Neuronal stem cell (in vitro differentiated cells): Measurements from ENCODE around the gene ARHGEF17.
"Not testable (repeated sequence)": the region's sequence is repeated elsewhere in the genome, so short reads cannot be mapped to it uniquely, and the experiment has no call there.

Source experiments
- DNase-seq: peaks from one replicate; pipeline ENCODE4 v3.0.0-alpha.2; 2013; ENCODE audit warnings: low spot score
- H2AFZ ChIP-seq: one replicate; pipeline ENCODE4 v1.6.1; 2013; ENCODE audit warnings: mild to moderate bottlenecking, low read length, inconsistent platforms
- H2AK5ac ChIP-seq: 2 replicates; pipeline ENCODE4 v1.6.1; 2013; ENCODE audit warnings: low read depth, mild to moderate bottlenecking, inconsistent platforms, low read length, moderate library complexity, mixed read lengths
- H2BK120ac ChIP-seq: 2 replicates; pipeline ENCODE4 v1.6.1; 2013; ENCODE audit warnings: low read depth, mild to moderate bottlenecking, inconsistent platforms, low read length, moderate library complexity, mixed read lengths
- H2BK12ac ChIP-seq: one replicate; pipeline ENCODE4 v1.6.1; 2013; ENCODE audit warnings: low read length, inconsistent platforms
- H2BK15ac ChIP-seq: 2 replicates; pipeline ENCODE4 v1.6.1; 2013; ENCODE audit warnings: mild to moderate bottlenecking, low read length, inconsistent platforms, mixed read lengths
- H2BK5ac ChIP-seq: one replicate; pipeline ENCODE4 v1.6.1; 2013; ENCODE audit warnings: inconsistent platforms, mild to moderate bottlenecking, low read length, moderate library complexity
- H3K14ac ChIP-seq: one replicate; pipeline ENCODE4 v1.6.1; 2013; ENCODE audit warnings: low read length, inconsistent platforms
- H3K18ac ChIP-seq: 2 replicates; pipeline ENCODE4 v1.6.1; 2013; ENCODE audit warnings: low read length, inconsistent platforms
- H3K23ac ChIP-seq: 2 replicates; pipeline ENCODE4 v1.6.1; 2013; ENCODE audit warnings: low read depth, mild to moderate bottlenecking, mixed read lengths, low read length, inconsistent platforms; ENCODE audit not compliant: poor library complexity
- H3K27ac ChIP-seq: replicated peaks from 3 replicates; pipeline ENCODE4 v1.5.1; 2013; ENCODE audit warnings: low read length, inconsistent platforms
- H3K27me3 ChIP-seq, 3 experiments: 2 replicates each; pipeline ENCODE4 v1.6.1; 2013; ENCODE audit warnings: low read length in 3 of 3, mild to moderate bottlenecking in 2 of 3, inconsistent platforms in 1 of 3, low read depth in 1 of 3, mixed read lengths in 1 of 3, moderate library complexity in 1 of 3; ENCODE audit not compliant: control insufficient read depth in 3 of 3, insufficient read depth in 3 of 3
- H3K36me3 ChIP-seq, 2 donors: replicated peaks in 1 of 2; 2 replicates each; pipeline ENCODE4 v1.6.1; 2013; ENCODE audit warnings: low read length in 2 of 2; ENCODE audit not compliant: control insufficient read depth in 2 of 2, insufficient read depth in 2 of 2
- H3K4ac ChIP-seq: 2 replicates; pipeline ENCODE4 v1.6.1; 2013; ENCODE audit warnings: inconsistent platforms, mild to moderate bottlenecking, low read length, moderate library complexity
- H3K4me1 ChIP-seq, 2 donors: 1 replicate in 1 of 2; 2 replicates in 1 of 2; pipeline ENCODE4 v1.6.1; 2013; ENCODE audit warnings: low read length in 2 of 2, low read depth in 1 of 2; ENCODE audit not compliant: control insufficient read depth in 2 of 2, insufficient read depth in 1 of 2
- H3K4me2 ChIP-seq: one replicate; pipeline ENCODE4 v1.6.1; 2013; ENCODE audit warnings: mild to moderate bottlenecking, low read length, inconsistent platforms; ENCODE audit not compliant: insufficient read depth, poor library complexity, severe bottlenecking
- H3K4me3 ChIP-seq, 2 donors: 2 replicates each; pipeline ENCODE4 v1.5.1; 2013; ENCODE audit warnings: low read length in 2 of 2, mild to moderate bottlenecking in 2 of 2, inconsistent platforms in 1 of 2, moderate library complexity in 1 of 2
- H3K79me1 ChIP-seq: one replicate; pipeline ENCODE4 v1.6.1; 2013; ENCODE audit warnings: low read depth, mild to moderate bottlenecking, inconsistent platforms, low read length, moderate library complexity
- H3K9ac ChIP-seq: one replicate; pipeline ENCODE4 v1.6.1; 2013; ENCODE audit warnings: mild to moderate bottlenecking, low read depth, low read length, inconsistent platforms; ENCODE audit not compliant: poor library complexity
- H3K9me3 ChIP-seq, 2 donors: replicated peaks in 1 of 2; 2 replicates each; pipeline versions ENCODE3 to v1.6.1; 2013; ENCODE audit warnings: low read length in 2 of 2, mild to moderate bottlenecking in 2 of 2, inconsistent platforms in 1 of 2, low read depth in 1 of 2, mixed read lengths in 1 of 2, moderate library complexity in 1 of 2; ENCODE audit not compliant: control insufficient read depth in 2 of 2, insufficient read depth in 1 of 2
- H4K8ac ChIP-seq: one replicate; pipeline ENCODE4 v1.6.1; 2013; ENCODE audit warnings: low read depth, mild to moderate bottlenecking, inconsistent platforms, low read length, moderate library complexity
- H4K91ac ChIP-seq: one replicate; pipeline ENCODE4 v1.6.1; 2013; ENCODE audit warnings: low read length, low read depth, mild to moderate bottlenecking, inconsistent platforms; ENCODE audit not compliant: poor library complexity
- WGBS, 2 donors: extraction: QIAGEN DNeasy Blood & Tissue Kit; methylation state at CpG; one replicate each; pipeline ENCODE4 v1.1.7; 2013; ENCODE audit warnings: missing lambda C conversion rate in 2 of 2, mixed read lengths in 1 of 2; ENCODE audit not compliant: insufficient read length in 2 of 2, insufficient replicate concordance in 1 of 2; ENCODE audit errors: extremely low coverage in 2 of 2; 5-methylcytosine and 5-hydroxymethylcytosine counted together

Gene ARHGEF17

DNA sequence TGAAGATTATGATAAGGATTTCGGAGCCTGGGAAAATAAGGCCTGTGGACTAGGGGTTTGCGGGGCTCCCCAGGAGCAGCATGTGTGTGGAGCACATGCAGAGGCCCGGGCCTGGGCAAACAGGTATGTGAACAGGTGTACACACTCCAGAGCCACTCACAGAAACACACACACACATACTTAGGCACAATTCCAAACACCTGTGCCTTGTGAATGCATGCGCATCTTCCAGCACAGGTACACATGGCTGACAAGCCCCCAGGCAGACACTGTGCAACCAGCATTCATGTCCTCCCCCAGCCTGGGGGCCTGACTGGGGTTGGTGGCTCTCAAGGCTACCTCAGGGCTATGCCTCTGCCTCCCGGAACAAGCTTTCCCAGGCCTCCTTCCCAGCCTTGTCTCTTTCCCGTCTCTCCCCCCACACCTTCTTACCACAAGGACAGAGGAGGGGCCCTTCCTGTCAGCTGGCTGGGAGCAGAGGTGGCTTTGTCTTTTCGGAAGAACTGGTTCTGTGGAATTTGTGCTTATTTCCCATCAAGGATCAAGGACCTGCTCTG is 38.5 kb upstream of the ARHGEF17 start:
- DNase-seq, result no peak
- no peak overlapping the region for H2BK15ac ChIP-seq

DNA sequence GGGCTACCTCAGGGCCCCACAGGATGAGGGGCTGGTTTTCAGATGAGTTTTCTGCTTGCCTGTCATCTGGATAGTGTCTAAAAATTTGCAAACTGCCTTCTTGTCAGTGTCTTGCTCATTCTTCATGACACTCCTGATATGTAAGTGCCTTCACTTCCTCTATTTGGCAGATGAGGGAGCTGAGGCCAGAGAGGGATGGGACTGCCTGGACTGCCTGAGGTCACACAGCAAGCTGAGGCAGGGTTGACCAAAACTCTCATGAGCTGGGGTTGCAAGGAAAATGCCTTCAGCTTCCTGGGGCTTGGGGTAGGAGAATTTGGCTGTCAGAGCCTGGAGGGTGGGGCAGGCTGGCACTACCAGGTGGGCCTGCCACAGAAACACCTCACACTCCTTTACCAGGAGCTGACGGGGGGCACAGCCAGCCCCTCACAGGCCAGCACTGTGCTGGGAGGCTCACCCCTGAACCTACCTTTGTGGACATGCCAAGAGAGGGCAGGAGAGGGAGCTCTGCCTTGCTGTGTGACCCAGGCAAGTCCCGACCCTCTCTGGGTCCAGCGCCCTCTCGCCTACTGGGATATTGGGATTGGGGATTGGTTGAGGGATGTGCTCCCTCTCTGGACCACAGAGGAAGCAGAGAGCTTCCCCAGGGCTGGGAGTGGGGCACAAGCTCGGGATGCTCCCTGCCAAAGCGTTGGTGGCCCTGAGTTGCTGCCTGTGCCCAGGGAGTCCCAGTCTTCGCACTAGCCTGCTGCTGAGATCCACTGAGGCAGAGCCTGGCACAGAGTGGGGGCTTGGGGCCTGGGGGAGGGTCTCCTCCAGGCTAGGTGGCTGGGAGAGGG is 37.8 kb upstream of the ARHGEF17 start:
- no peak overlapping the region for H3K9ac ChIP-seq
- no peak overlapping the region for H2BK120ac ChIP-seq
- no peak overlapping the region for H3K27ac ChIP-seq
- peaks cover 0 to 49% (median 0%) of the 10 kb centered on the region in 3 experiments for H3K27me3 ChIP-seq
- no peak overlapping the region for H3K23ac ChIP-seq
- peak overlapping the region; percentile 11 for H3K14ac ChIP-seq
- H3K18ac ChIP-seq, result no peak overlapping the region
- no peaks in the 10 kb centered on the region for H3K36me3 ChIP-seq
- no peak overlapping the region for H3K4me2 ChIP-seq
- no CpG with 5 or more reads among the region's 7 CpGs for WGBS, 2 donors
- no peaks in the 10 kb centered on the region for H3K9me3 ChIP-seq
- no peak overlapping the region for H2BK12ac ChIP-seq
- peaks cover 6 to 8% of the 10 kb centered on the region in 2 donors for H3K4me1 ChIP-seq
- H2AK5ac ChIP-seq, result peak overlapping the region; percentile 73
- no peak overlapping the region for H4K8ac ChIP-seq
- peak overlapping the region; percentile 25 for H2BK15ac ChIP-seq
- H3K79me1 ChIP-seq, result no peaks in the 10 kb centered on the region
- H3K4ac ChIP-seq, result no peak overlapping the region
- H2BK5ac ChIP-seq, result no peak overlapping the region
- no peak overlapping the region for H4K91ac ChIP-seq
- no peak overlapping the region for H3K4me3 ChIP-seq
- DNase-seq, result no peak
- no peak overlapping the region for H2AFZ ChIP-seq

More for the DNA sequence above, 38.5 kb upstream of the ARHGEF17 start:
- no peak overlapping the region for H4K91ac ChIP-seq
- no peak overlapping the region for H2BK12ac ChIP-seq
- H2BK120ac ChIP-seq, result no peak overlapping the region
- H3K9me3 ChIP-seq, result no peaks in the 10 kb centered on the region
- H2AK5ac ChIP-seq, result peak overlapping the region; percentile 64
- no CpG with 5 or more reads among the region's 7 CpGs for WGBS, 2 donors
- H3K36me3 ChIP-seq, result no peaks in the 10 kb centered on the region
- H3K4ac ChIP-seq, result no peak overlapping the region
- H2AFZ ChIP-seq, result no peak overlapping the region
- H3K18ac ChIP-seq, result peak overlapping the region; percentile 40
- peaks cover 6 to 8% of the 10 kb centered on the region in 2 donors for H3K4me1 ChIP-seq
- H3K4me2 ChIP-seq, result no peak overlapping the region
- no peak overlapping the region for H2BK5ac ChIP-seq
- H3K14ac ChIP-seq, result no peak overlapping the region
- H3K79me1 ChIP-seq, result no peaks in the 10 kb centered on the region
- H3K27me3 ChIP-seq, result peaks cover 0 to 51% (median 6%) of the 10 kb centered on the region in 3 experiments
- H3K9ac ChIP-seq, result peak overlapping the region; percentile 45
- no peak overlapping the region for H3K23ac ChIP-seq
- no peak overlapping the region for H4K8ac ChIP-seq
- H3K27ac ChIP-seq, result no peak overlapping the region
- H3K4me3 ChIP-seq, result no peak overlapping the region

DNA sequence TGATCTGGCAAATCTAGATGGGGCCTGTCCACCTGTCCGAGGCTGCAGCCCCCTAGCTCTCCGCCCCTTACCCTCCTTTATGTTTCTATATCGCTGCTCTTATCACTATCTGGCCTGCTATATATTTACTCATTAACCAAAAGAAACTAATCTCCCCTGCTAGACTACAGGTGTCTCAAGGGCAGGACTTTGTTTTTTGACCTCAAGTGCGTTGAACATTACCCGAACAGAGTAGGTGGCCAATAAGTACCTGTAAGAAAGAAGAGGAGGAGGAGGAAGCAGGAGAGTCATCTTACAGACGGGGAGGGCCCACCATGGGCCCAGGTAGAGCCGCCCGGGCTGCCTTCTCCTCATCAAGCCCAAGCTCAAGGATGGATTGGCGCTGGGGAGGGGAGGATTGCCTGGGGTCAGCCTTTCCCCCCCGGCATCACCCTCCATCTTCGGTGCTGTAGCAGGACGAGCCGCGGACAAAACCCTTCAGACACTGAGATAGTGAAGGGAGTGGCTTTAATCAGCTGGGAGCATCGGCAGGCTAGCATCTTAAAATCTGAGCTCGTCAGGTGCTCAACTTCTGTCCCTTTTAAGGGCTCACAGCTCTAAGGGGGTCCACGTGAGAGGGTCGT is 37.1 kb upstream of the ARHGEF17 start:
- H3K4me2 ChIP-seq, result no peak overlapping the region
- no peaks in the 10 kb centered on the region for H3K79me1 ChIP-seq
- H3K36me3 ChIP-seq, result no peaks in the 10 kb centered on the region
- H3K9me3 ChIP-seq, result no peaks in the 10 kb centered on the region
- H3K18ac ChIP-seq, result no peak overlapping the region
- no peak overlapping the region for H3K14ac ChIP-seq
- no peak overlapping the region for H3K23ac ChIP-seq
- WGBS, 2 donors, result no CpG with 5 or more reads among the region's 18 CpGs
- no peak overlapping the region for H3K4me3 ChIP-seq
- H2BK15ac ChIP-seq, result no peak overlapping the region
- H2BK120ac ChIP-seq, result no peak overlapping the region
- no peak overlapping the region for H2AFZ ChIP-seq
- H2AK5ac ChIP-seq, result peak overlapping the region; percentile 73
- H3K27ac ChIP-seq, result no peak overlapping the region
- no peak overlapping the region for H4K91ac ChIP-seq
- peaks cover 6 to 8% of the 10 kb centered on the region in 2 donors for H3K4me1 ChIP-seq
- no peak overlapping the region for H3K9ac ChIP-seq
- no peak overlapping the region for H2BK5ac ChIP-seq
- H4K8ac ChIP-seq, result no peak overlapping the region
- no peak for DNase-seq
- H3K27me3 ChIP-seq, result peaks cover 0 to 47% (median 0%) of the 10 kb centered on the region in 3 experiments
- H3K4ac ChIP-seq, result no peak overlapping the region
- no peak overlapping the region for H2BK12ac ChIP-seq

DNA sequence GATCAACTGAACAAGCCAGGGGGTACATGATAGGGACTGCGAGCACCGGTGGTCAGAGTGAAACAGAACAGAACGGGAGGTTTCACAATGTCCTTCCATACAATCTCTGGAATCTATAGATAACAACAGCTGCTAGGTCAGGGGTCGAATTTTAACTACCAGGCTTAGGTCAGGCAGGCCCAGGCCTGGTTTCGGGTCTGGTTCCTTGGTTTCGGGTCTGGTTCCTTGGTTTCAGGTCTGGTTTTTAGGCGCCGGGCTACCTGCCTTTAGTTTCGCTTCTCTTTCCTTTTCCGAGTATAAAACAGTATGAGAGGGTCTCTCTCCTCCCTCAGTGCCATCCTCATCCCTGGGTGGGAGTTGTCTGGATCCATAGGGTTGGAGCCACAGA is 36.6 kb upstream of the ARHGEF17 start:
- not testable (repeated sequence) for H3K27ac ChIP-seq, H3K4me3 ChIP-seq, H4K91ac ChIP-seq, H3K9ac ChIP-seq, H3K79me1 ChIP-seq, H3K4me2 ChIP-seq, H4K8ac ChIP-seq, H3K9me3 ChIP-seq, H2BK120ac ChIP-seq, H3K36me3 ChIP-seq, H3K18ac ChIP-seq, H2BK12ac ChIP-seq, H3K4ac ChIP-seq, H3K23ac ChIP-seq, H3K4me1 ChIP-seq, H2BK5ac ChIP-seq, DNase-seq, H3K14ac ChIP-seq
- WGBS, 2 donors, result no CpG with 5 or more reads among the region's 10 CpGs
- H3K27me3 ChIP-seq, result peaks cover 0 to 42% (median 0%) of the 10 kb centered on the region in 3 experiments
- peak overlapping the region; percentile 43 for H2AK5ac ChIP-seq
- H2BK15ac ChIP-seq, result peak overlapping the region; percentile 61
- H2AFZ ChIP-seq, result peak overlapping the region; percentile 42
